OCI-M2 (cell line): ENCODE data around the gene SLC30A4.
"Not testable (repeated sequence)": the region's sequence is repeated elsewhere in the genome, so short reads cannot be mapped to it uniquely, and the experiment has no call there.

ENCODE experiments used
- DNase-seq: peaks from one replicate; lab custom pipeline; 2025; ENCODE audit not compliant: unreplicated experiment; lab: John Stamatoyannopoulos, UW

The SLC30A4 gene, protein sequence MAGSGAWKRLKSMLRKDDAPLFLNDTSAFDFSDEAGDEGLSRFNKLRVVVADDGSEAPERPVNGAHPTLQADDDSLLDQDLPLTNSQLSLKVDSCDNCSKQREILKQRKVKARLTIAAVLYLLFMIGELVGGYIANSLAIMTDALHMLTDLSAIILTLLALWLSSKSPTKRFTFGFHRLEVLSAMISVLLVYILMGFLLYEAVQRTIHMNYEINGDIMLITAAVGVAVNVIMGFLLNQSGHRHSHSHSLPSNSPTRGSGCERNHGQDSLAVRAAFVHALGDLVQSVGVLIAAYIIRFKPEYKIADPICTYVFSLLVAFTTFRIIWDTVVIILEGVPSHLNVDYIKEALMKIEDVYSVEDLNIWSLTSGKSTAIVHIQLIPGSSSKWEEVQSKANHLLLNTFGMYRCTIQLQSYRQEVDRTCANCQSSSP

DNA sequence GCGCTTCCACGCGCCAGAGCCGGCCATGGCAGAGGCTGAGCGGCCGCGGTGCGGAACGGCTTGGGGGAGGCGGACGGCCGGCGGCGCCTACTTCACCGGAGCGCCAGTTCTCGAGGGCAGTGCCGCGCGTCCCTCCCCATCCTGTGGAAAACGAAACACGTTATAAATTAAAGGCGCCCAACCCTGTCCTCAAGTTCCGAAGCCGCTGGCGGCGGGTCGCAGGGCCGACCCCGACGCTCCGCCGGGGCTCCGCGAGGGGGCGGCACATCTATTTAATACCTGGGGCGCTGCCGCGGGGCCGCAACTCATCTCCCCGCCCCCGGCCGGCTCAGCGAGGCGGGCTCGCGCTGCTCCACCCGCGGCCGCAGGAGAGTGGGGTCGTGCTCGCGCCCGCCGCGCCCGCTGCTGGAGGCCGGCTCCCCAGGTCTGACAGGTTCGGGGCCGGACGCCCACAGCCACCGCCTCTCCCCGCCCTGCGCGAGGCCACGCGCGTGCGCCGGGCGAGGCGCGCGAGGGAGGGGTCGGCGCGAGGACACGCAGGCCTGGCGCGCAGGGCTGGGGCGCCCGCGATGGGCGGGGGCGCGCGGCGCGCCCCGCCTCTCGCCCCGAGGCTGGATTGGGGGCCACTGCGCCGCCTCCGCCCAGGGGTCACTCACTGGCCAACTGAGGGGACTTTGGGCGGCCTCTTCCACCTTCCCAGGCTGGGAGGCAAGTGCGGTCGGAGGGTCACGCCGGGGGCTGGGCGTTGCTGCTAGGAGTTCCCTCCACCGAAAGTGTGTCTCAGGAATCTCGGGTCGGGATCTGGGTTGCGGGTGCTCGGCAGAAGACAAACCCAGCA, at the start of gene SLC30A4:
Gene SLC30A4 (minus strand): TSS at position 428 of the 838 bp plus-strand sequence. CDS start 401 bp downstream, at position 27.
- no peak for DNase-seq

DNA sequence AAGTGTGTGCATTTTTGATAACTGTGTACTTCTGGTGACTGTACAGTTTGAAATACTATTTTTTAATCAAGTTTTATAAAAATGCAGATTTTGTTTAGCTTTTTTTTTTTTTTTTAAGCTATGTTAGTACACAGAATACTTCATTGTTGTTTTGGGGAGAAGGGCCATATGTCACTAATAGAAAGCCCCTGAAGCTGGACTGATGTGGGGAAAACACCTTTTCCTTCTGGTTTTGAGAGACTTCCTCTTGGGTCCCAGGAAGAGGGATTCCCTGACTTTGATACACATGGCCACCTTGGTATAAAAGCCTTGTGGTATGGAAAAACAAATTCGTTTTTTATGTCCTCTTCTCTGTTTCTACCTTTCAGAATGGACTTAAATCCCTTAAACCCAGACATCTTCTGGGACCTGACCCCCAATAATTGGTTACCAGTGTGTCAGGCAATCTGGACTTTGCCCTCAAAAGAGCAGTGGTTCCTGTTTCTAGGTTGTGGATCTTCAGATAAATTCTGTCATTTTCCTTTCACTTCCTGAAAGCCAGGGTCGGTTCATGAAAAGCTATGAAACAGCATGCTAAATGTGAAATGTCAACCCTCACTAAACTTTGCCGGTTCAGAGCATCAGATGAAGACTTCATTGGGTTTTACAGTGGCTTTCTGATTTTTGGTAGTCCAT, 33.5 kb upstream of the SLC30A4 start:
- no peak for DNase-seq

DNA sequence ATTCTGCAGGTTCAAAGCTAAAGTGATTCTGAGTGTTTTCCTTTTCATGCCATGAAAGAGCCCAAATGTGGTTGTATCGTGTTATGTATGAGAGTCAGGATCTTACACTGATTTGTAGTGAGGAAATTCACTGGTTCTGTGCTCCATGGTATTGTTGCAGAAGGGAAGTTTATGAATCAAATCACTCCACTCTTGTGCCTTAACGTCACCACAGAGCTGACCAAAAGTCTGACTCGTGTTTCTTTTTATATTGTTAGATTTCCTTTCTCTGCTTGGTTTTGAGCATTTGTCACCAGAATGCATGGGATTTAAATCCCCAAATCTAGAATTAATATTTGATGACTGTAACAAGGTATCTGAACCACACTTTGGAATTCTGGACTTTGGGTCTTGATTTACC, 29.1 kb upstream of the SLC30A4 start:
- no peak for DNase-seq

- DNase-seq, result no peak
These were observed 27.9 kb upstream of the SLC30A4 start for GRCh38 chr15:45550436-45550835.

DNA sequence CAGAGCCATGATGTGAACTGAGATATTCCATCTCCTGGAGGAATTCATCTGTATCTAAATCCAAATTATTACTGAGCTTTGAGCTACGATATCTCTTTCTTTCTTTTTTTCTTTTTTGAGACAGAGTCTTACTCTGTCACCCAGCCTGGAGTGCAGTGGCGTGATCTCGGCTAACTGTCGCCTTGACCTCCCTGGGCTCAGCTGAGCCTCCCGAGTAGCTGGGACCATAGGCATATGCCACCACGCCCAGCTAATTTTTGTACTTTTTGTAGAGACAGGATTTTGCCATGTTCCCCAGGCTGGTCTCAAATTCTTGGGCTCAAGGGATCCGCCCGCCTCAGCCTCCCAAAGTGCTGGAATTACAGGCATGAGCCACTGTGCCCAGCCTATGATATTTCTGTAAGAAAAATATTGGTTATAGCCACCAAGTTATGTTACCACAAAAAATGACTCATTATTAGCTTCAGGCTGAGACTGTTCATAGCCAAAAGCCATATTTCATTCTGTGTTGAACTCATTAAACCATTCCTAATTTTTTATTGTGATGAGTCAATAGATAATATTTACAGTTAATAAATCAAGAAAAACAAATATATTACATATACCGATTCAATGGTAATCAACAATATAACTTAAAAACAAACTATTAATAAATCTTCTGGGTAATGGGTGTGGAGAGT, 27.1 kb upstream of the SLC30A4 start:
- no peak for DNase-seq

GRCh38 chr15:45548753-45549520, 26.4 kb upstream of the SLC30A4 start:
- DNase-seq, result no peak

DNA sequence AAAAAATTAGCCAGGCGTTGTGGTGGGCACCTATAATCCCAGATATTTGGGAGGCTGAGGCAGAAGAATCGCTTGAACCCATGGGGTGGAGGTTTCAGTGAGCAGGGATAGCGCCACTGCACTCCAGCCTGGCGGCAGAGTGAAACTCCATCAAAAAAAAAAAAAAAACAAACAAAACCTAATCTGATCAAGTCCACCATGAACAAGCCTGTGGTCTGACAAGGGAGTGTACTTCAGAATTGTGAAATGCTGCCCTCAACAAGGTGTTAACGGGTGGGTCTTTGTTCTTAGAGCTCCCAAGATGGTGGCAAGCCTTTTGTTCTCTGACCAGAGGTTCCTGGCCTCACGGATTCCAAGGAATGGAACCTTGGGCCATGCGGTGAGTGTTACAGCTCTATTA, 24.2 kb upstream of the SLC30A4 start:
- DNase-seq, result no peak

GRCh38 chr15:45544266-45545023, 21.9 kb upstream of the SLC30A4 start:
- DNase-seq, result no peak

- no peak for DNase-seq
These were observed 20.5 kb upstream of the SLC30A4 start for GRCh38 chr15:45543051-45543450.

GRCh38 chr15:45540531-45540930, 18.0 kb upstream of the SLC30A4 start:
- no peak for DNase-seq

- no peak for DNase-seq
These were observed 17.1 kb upstream of the SLC30A4 start for GRCh38 chr15:45539680-45540079.

DNA sequence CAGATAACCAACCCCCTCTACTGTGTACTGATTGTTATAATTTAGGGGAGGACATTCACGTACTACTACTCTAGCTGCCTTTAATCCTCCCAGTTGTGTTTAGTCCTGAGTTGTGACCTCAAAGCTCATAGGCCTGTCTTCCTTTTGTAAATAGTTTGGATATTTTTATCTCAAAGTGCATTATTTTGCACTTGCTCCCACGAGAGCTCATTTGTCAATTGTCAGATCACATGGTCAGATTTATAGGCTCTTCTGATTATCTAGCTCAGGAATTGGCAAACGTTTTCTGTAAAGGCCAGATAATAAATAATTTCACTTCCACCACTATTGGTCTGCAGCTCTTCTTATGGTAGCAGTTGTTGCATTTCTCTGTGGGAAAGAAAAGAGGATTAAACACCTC, 14.4 kb upstream of the SLC30A4 start:
- DNase-seq, result no peak

DNA sequence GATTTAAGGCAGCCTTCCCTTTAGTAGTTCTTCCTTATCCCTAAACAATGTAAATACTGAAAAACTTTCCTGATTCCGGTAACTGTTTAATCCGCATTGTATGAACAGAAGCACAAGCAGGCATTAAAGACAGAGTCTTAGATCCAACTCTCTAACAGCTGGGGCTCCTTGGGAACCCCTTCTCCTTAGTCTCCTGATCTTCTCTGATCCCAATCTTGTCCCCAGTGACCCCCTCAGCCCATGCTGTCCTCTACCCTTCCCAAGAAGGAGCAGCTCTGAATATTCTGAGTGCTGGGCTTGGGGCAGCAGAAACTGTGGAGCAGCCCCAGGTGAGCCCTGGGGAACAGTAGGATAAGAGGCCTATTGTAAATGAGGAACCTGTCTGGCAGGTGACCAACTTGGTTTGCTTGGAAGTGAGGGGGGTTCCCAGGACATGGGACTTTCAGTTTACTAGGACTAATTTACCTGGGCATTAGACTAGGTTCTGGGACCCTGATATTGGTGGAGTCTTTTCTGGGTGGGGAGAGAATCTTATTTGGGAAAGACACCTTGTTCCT, 13.0 kb upstream of the SLC30A4 start:
- no peak for DNase-seq

- no peak for DNase-seq
These were observed 12.3 kb upstream of the SLC30A4 start for GRCh38 chr15:45534821-45535220.

GRCh38 chr15:45532892-45533291, 10.3 kb upstream of the SLC30A4 start:
- not testable (repeated sequence) for DNase-seq

DNA sequence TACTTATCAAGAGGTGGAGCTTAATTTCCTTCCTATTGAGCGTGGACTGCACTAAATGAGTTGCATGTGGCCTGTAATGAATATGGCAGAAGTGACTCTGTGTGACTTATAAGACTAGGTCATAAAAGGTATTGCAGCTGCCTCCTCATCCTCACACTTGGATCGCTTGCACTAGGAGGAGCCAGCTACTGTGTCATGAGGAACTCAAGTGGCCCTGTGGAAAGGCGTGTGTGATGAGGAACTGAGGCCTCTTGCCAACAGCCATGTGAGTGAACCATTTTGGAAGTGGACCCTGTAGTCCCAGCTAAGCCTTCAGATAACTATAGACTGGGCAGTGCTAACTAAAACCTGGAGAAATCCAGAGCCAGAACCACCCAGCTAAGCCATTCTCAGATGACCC, 7.1 kb upstream of the SLC30A4 start:
- DNase-seq, result no peak

GRCh38 chr15:45527086-45527485, 4.5 kb upstream of the SLC30A4 start:
- DNase-seq, result no peak

DNA sequence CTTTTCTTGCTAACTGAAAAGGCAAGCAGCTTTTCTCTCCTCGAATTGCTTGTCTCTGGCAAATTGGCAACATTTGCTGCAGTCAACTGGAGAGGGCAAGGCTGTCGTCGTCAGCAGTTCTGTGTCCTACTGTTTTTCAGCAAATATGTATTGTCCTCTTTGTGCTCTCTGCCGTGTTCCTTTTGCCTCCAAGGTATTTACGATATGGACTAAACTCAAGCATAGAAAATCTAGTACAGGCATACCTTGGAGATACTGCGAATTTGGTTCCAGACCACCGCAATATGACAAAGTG, 558 bp upstream of the SLC30A4 start:
- no peak for DNase-seq

DNA sequence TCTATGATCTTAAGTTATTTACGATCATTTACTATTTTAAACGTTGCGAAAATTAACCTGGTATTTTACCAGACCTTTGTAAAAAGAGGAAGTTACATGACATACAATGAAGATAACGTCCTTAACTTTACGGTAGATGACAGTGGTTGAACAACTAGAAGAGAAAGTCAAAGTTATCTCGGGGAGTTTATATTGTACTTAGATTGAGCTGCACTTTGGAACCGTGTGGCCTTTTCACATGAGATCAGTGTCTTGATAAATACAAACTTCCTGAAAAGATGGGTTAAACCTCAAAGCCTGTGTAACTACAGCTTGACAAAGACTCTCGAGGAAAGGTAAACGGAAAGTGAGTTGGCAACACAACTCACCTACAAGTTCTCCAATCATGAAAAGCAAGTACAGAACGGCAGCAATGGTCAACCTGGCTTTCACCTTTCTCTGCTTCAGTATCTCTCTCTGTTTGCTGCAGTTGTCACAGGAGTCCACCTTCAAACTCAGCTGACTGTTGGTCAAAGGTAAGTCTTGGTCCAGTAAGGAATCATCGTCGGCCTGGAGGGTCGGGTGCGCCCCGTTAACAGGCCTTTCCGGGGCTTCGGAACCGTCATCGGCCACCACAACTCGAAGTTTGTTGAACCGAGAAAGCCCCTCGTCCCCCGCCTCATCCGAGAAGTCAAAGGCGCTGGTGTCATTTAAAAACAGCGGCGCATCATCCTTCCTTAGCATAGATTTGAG, 793 bp downstream of the SLC30A4 start:
- no peak for DNase-seq
